Measurements from ENCODE around the gene WTAP. TPM values are rescaled to one million over a fixed set of nuclear protein-coding genes. Genes with fewer than 3 reads are reported as not detected.

Gene WTAP
- total and polyA plus RNA-seq, 12 donors, result 56.8 to 162 (median 98.5) TPM

- Histone ChIP-seq H3K9me3 (replicated peaks in 1 of 3) (no peaks in the 10 kb centered on the region), H3K27me3 (no peaks in the 10 kb centered on the region), H3K4me3 (no peak overlapping the region), H3K4me1 (replicated peaks in 1 of 2) (no peaks in the 10 kb centered on the region), H3K27ac (no peak overlapping the region), H3K36me3 (replicated peaks in 1 of 2) (peaks cover 0 to 55% of the 10 kb centered on the region in 2 donors)
- DNase-seq, result no peak
- WGBS, 4 donors, result 79 to 88% (median 85%) methylated on average over 7 of the region's 7 CpGs
- intact Hi-C loops (cut with DNase I), result no loop called here
- TF ChIP-seq POLR2A (IDR thresholded peaks at IDR 0.05) (no peak), CTCF (IDR thresholded peaks at IDR 0.05) (no peak)
Measured at GRCh38 chr6:159777240-159777904, 50.1 kb downstream of the WTAP start.

- no peak for DNase-seq
- Histone ChIP-seq H3K9me3 (replicated peaks in 1 of 3) (no peaks in the 10 kb centered on the region), H3K27me3 (no peaks in the 10 kb centered on the region), H3K4me3 (no peak overlapping the region), H3K4me1 (replicated peaks in 1 of 2) (no peaks in the 10 kb centered on the region), H3K27ac (no peak overlapping the region), H3K36me3 (replicated peaks in 1 of 2) (peaks cover 0 to 63% of the 10 kb centered on the region in 2 donors)
- TF ChIP-seq POLR2A (IDR thresholded peaks at IDR 0.05) (no peak), CTCF (IDR thresholded peaks at IDR 0.05) (no peak)
- 59 to 66% (median 65%) methylated on average over 1 of the region's 1 CpG for WGBS, 4 donors
- intact Hi-C loops (cut with DNase I), result no loop called here
Measured at GRCh38 chr6:159778131-159778530, 50.8 kb downstream of the WTAP start.

GRCh38 chr6:159778542-159779103 lies 51.3 kb downstream of the WTAP start:
- H3K27me3 ChIP-seq, result no peaks in the 10 kb centered on the region
- H3K9me3 ChIP-seq (replicated peaks in 1 of 3), result no peaks in the 10 kb centered on the region
- 72 to 80% (median 75%) methylated on average over 3 of the region's 3 CpGs for WGBS, 4 donors
- H3K4me3 ChIP-seq, result no peak overlapping the region
- no peak overlapping the region for H3K27ac ChIP-seq
- no peak for TF ChIP-seq POLR2A (IDR thresholded peaks at IDR 0.05)
- no peak for TF ChIP-seq CTCF (IDR thresholded peaks at IDR 0.05)
- peaks cover 0 to 68% of the 10 kb centered on the region in 2 donors for H3K36me3 ChIP-seq (replicated peaks in 1 of 2)
- intact Hi-C loops (cut with DNase I), result no loop called here
- H3K4me1 ChIP-seq (replicated peaks in 1 of 2), result no peaks in the 10 kb centered on the region
- DNase-seq, result no peak

GRCh38 chr6:159788276-159788675 lies 61.0 kb downstream of the WTAP start:
- 28 to 42% (median 35%) methylated on average over 15 of the region's 15 CpGs for WGBS, 4 donors
- no peak for TF ChIP-seq CTCF (IDR thresholded peaks at IDR 0.05)
- no peak for TF ChIP-seq POLR2A (IDR thresholded peaks at IDR 0.05)
- Histone ChIP-seq H3K36me3 (replicated peaks in 1 of 2) (peaks cover 0 to 58% of the 10 kb centered on the region in 2 donors), H3K4me1 (replicated peaks in 1 of 2) (peaks cover 19 to 43% of the 10 kb centered on the region in 2 donors), H3K4me3 (peak overlapping the region in 2 of 4 donors; percentile 85 to 89), H3K27me3 (no peaks in the 10 kb centered on the region), H3K27ac (peak overlapping the region in 4 of 5 donors; percentile 45 to 98 (median 88)), H3K9me3 (replicated peaks in 1 of 3) (no peaks in the 10 kb centered on the region)
- DNase-seq, result no peak
- intact Hi-C loops (cut with DNase I), result loop anchor here in 1 of 2 donors (10.0 kb wide), 1 partner anchor 103 kb away; no protein-coding TSS in a partner anchor
